Right cardiac atrium (tissue), 5 donors: Measurements from ENCODE around the gene SRSF7. TPM values are rescaled to one million over a fixed set of nuclear protein-coding genes. Genes with fewer than 3 reads are reported as not detected.

Experiments used
- ATAC-seq, 2 donors: fragments of 200-7000 bp; cut with Tn5 transposase; one replicate each; pipeline versions ENCODE4 v1.8.0 to v1.9.1; 2020; ENCODE audit warnings: moderate library complexity in 2 of 2, mild to moderate bottlenecking in 1 of 2
- DNase-seq, 3 donors: peaks; one replicate each; pipeline ENCODE4 v3.0.0-alpha.2; 2020
- H3K27ac ChIP-seq: one replicate; pipeline ENCODE4 v1.5.1; 2013; ENCODE audit warnings: mild to moderate bottlenecking, low read length, control low read depth, moderate library complexity
- H3K27me3 ChIP-seq: one replicate; pipeline ENCODE4 v1.6.1; 2013; ENCODE audit not compliant: control insufficient read depth, insufficient read depth
- H3K4me1 ChIP-seq: one replicate; pipeline ENCODE4 v1.6.1; 2013; ENCODE audit warnings: low read length; ENCODE audit not compliant: control insufficient read depth, insufficient read depth
- H3K4me3 ChIP-seq: one replicate; pipeline ENCODE4 v1.5.1; 2013; ENCODE audit warnings: low read length, control low read depth
- H3K9me3 ChIP-seq: one replicate; pipeline ENCODE4 v1.6.1; 2013; ENCODE audit warnings: low read length; ENCODE audit not compliant: control insufficient read depth
- WGBS: extraction: QIAGEN DNeasy Blood & Tissue Kit; methylation state at CpG from one replicate; pipeline ENCODE4 v1.1.7; 2013; 5-methylcytosine and 5-hydroxymethylcytosine counted together
- intact Hi-C, 4 donors: fragments of 100-400 bp; cut with DNase I; formaldehyde crosslinking; loops; one replicate each; pipeline versions ENCODE4 v1.11.0 to v1.14.0; 2022 to 2023
- polyA plus RNA-seq: library from polyadenylated mRNA; stranded (reverse); fragments of 200-250 nt; gene quantifications from one replicate; pipeline ENCODE4 v1.2.3, GENCODE V29; 2013
- total RNA-seq, 4 donors: library from RNA; stranded (reverse); fragmentation: NEBNext Ultra II Directional; extraction: Animal tissue kit (Norgen Biotek cat#: 25700); gene quantifications; one replicate each; pipeline ENCODE4 v1.2.1, GENCODE V29; 2021
- donor health status: healthy with polysubstance abuse.
- donor health status: DM: no; HTN: yes; CAD: no.
- donor health status: DM: no; HTN: no; CAD: no.
- donor health status: DM: no; HTN: yes; CAD: no; lungs with severe emphysema.
- donor health status: DM: yes; HTN: yes; CAD: no.

SRSF7 gene
- total and polyA plus RNA-seq, 5 donors: 51.1 to 87.1 (median 61.0) TPM

DNA sequence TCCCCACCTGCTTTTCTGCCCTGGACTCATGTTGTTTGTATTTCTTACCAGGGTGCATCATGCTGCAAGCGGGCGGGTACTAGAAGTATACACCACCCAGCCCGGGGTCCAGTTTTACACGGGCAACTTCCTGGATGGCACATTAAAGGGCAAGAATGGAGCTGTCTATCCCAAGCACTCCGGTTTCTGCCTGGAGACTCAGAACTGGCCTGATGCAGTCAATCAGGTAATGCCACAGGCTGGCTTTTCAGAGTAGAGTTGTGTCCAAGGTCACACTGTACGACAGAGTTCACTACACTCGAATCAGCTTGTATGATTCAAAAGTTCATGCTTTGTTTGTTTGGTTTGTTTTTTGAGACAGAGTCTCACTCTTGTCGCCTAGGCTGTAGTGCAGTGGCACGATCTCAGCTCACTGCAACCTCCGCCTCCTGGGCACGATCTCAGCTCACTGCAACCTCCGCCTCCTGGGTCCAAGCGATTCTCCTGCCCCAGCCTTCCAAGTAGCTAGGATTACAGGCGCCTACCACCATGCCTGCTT is 19.4 kb downstream of the SRSF7 start:
- H3K4me1 ChIP-seq: peaks cover 2% of the 10 kb centered on the region
- no peaks in the 10 kb centered on the region for H3K9me3 ChIP-seq
- DNase-seq (no peak), ATAC-seq (no peak)
- no peak overlapping the region for H3K27ac ChIP-seq
- H3K4me3 ChIP-seq: no peak overlapping the region
- no peaks in the 10 kb centered on the region for H3K27me3 ChIP-seq
- intact Hi-C loops: loop anchor here in 3 of 4 donors (5.0 to 10.0 kb wide), 4 partner anchors 149 to 414 kb away; no protein-coding TSS in a partner anchor
- whole genome bisulfite sequencing: 93% methylated on average over 14 of the region's 14 CpGs

DNA sequence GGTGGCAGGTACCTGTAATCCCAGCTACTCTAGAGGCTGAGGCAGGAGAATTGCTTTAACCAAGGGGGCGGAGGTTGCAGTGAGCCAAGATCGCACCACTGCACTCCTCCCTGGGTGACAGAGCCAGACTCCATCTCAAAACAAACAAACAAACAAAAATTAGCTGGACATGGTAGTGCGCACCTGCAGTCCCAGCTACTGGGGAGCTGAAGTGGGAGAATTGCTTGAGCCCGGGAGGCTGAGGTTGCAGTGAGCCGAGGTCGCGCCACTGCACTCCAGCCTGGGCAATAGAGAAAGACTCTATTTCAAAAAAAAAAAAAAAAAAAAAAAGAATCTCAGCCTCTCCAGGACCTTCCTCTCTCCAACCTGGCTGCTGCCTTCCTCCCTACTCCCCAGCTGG is 20.1 kb downstream of the SRSF7 start:
- intact Hi-C loops: loop anchor here in 3 of 4 donors (5.0 to 10.0 kb wide), 4 partner anchors 149 to 414 kb away; no protein-coding TSS in a partner anchor
- Histone ChIP-seq H3K4me1 (peaks cover 2% of the 10 kb centered on the region), H3K9me3 (no peaks in the 10 kb centered on the region), H3K27ac (no peak overlapping the region), H3K27me3 (no peaks in the 10 kb centered on the region), H3K4me3 (no peak overlapping the region)
- DNase-seq (no peak), ATAC-seq (no peak)
- WGBS: over 99% methylated on average over 7 of the region's 7 CpGs

DNA sequence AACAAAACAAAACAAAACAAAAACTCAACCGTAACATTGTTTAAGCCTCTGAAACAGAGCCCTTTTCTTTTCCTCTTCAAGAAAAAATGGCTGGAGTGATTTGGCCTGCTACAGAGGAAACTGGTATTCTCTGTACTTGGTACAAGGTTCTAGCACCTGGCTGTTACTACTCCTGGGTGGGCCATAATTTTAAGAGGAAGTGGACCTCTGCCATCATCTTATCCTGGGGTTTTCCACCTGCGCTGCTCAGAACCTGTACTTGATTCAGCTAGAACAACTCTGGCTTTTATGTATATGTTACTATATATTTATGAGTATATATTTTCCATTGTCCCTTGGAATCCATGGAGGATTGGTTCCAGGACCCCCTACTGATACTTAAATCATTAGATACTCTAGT is 22.5 kb downstream of the SRSF7 start:
- Histone ChIP-seq H3K9me3 (no peaks in the 10 kb centered on the region), H3K27me3 (no peaks in the 10 kb centered on the region), H3K4me3 (no peak overlapping the region), H3K27ac (no peak overlapping the region), H3K4me1 (no peaks in the 10 kb centered on the region)
- ATAC-seq: no peak
- DNase-seq: no peak
- WGBS: 0% methylated on average over 2 of the region's 2 CpGs
- intact Hi-C loops: loop anchor here (5.0 to 10.0 kb wide), 3 partner anchors 64 to 414 kb away; partner anchors contain the start of gene GALM (in 1 of the 4)

DNA sequence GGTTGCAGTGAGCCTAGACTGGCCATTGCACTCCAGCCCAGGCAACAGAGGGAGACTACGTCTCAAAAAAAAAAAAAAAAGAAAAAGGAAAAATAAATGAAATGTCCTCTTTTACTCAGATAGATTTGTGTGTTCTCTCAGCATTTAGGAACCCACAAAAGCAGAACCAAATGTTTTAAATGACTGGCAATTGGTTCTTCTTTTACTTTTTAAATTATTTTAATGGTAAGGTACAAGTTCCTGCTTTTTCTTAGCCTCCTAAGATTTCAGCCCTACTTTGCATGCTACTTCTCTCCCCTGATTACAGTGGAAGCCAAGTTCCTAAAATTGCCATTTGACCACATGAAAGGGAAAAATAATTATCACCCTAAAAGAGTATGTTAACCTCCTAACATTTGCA is 23.5 kb downstream of the SRSF7 start:
- no peaks in the 10 kb centered on the region for H3K27me3 ChIP-seq
- H3K4me1 ChIP-seq: no peaks in the 10 kb centered on the region
- H3K9me3 ChIP-seq: no peaks in the 10 kb centered on the region
- no peak for DNase-seq
- no peak for ATAC-seq
- no peak overlapping the region for H3K4me3 ChIP-seq
- H3K27ac ChIP-seq: no peak overlapping the region
- intact Hi-C loops: loop anchor here (5.0 to 10.0 kb wide), 3 partner anchors 63 to 413 kb away; partner anchors contain the start of gene GALM (in 1 of the 4)
- 78% methylated on average over 1 of the region's 1 CpG for WGBS

- WGBS: 65% methylated on average over 7 of the region's 7 CpGs
- no peaks in the 10 kb centered on the region for H3K4me1 ChIP-seq
- ATAC-seq (no peak), DNase-seq (no peak)
- no peaks in the 10 kb centered on the region for H3K9me3 ChIP-seq
- no peak overlapping the region for H3K4me3 ChIP-seq
- H3K27me3 ChIP-seq: no peaks in the 10 kb centered on the region
- intact Hi-C loops: loop anchor here in 3 of 4 donors (5.0 to 10.0 kb wide), 3 partner anchors 58 to 408 kb away; partner anchors contain the start of genes HNRNPLL (in 2 of the 3) and GALM (in 1 of the 3)
- peak overlapping the region; percentile 6 for H3K27ac ChIP-seq
Observed at GRCh38 chr2:38723173-38723572, 28.0 kb downstream of the SRSF7 start.

GRCh38 chr2:38722271-38723061 is 28.7 kb downstream of the SRSF7 start:
- intact Hi-C loops: loop anchor here in 3 of 4 donors (5.0 to 10.0 kb wide), 3 partner anchors 58 to 408 kb away; partner anchors contain the start of genes HNRNPLL (in 2 of the 3) and GALM (in 1 of the 3)
- no peak for DNase-seq

DNA sequence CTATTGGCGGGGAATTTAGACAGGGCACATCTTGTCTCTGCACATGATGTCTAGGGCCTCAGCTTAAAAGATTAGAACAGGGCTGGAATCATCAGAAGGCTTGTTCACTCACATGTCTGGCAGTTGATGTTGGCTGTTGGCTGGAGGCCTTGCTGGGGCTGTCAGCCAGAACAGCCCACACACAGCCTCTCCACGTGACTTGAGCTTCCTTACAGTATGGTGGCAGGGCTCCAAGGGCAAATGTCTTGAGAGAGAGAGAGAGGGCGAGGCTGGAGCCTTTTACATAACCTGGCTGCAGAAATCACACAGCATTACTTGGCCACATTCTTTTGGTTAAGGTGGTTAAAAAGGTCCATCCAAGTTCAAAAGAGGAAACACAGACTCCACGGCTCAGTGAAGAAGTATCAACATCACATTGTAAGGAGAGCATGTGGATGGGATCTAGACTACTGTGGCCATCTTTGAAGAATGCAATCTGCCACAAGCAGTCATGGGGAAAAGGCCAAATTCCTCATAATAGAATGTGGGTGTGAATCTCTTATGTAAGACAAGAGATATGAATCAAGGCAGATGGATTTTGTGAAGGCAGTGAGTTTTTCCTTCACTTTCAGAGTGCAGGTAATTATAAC is 30.4 kb downstream of the SRSF7 start:
- Histone ChIP-seq H3K9me3 (no peaks in the 10 kb centered on the region), H3K27ac (peak overlapping the region; percentile 94), H3K27me3 (no peaks in the 10 kb centered on the region), H3K4me1 (no peaks in the 10 kb centered on the region), H3K4me3 (no peak overlapping the region)
- intact Hi-C loops: loop anchor here in 3 of 4 donors (5.0 to 10.0 kb wide), 3 partner anchors 56 to 406 kb away; partner anchors contain the start of genes HNRNPLL (in 2 of the 3) and GALM (in 1 of the 3)
- DNase-seq: peak; percentile 81 to 93 (median 92)
- peak; percentile 90 to 93 for ATAC-seq
- WGBS: 17% methylated on average over 4 of the region's 4 CpGs

More at GRCh38 chr2:38722271-38723061, 28.7 kb downstream of the SRSF7 start:
- Histone ChIP-seq H3K4me1 (no peaks in the 10 kb centered on the region), H3K4me3 (no peak overlapping the region), H3K27me3 (no peaks in the 10 kb centered on the region), H3K27ac (peak overlapping the region; percentile 53), H3K9me3 (no peaks in the 10 kb centered on the region)
- WGBS: 43% methylated on average over 9 of the region's 9 CpGs
- ATAC-seq: peak in 1 of 2 donors; percentile 4

GRCh38 chr2:38719706-38720105 is 31.5 kb downstream of the SRSF7 start:
- Histone ChIP-seq H3K4me3 (no peak overlapping the region), H3K9me3 (no peaks in the 10 kb centered on the region), H3K27ac (peak overlapping the region; percentile 16), H3K4me1 (no peaks in the 10 kb centered on the region), H3K27me3 (no peaks in the 10 kb centered on the region)
- 90% methylated on average over 12 of the region's 12 CpGs for WGBS
- no peak for ATAC-seq
- DNase-seq: no peak
- intact Hi-C loops: loop anchor here in 3 of 4 donors (5.0 to 10.0 kb wide), 3 partner anchors 55 to 405 kb away; partner anchors contain the start of genes HNRNPLL (in 2 of the 3) and GALM (in 1 of the 3)

DNA sequence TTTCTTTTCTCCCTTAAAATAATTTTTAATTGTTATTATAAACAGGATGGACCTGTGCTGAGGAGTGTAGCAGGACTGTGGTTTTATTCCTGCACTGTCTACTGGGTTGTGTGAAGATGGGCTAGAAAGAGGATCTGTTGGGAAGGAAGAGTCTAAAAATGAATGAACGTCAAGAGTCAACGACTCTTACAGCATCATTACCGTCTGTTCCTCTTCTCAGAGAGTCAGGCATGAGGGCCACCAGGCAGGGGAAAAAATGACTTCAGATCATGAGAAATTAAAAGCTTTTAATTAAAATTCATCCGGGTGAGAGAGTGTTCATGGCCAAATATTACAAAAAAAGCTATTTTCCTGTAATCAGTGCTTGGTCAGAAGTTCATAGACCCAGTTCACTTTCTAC is 32.6 kb downstream of the SRSF7 start:
- WGBS: 80% methylated on average over 4 of the region's 4 CpGs
- Histone ChIP-seq H3K27ac (no peak overlapping the region), H3K27me3 (no peaks in the 10 kb centered on the region), H3K4me3 (no peak overlapping the region), H3K9me3 (no peaks in the 10 kb centered on the region), H3K4me1 (no peaks in the 10 kb centered on the region)
- DNase-seq (no peak), ATAC-seq (no peak)
- intact Hi-C loops: no loop called here

DNA sequence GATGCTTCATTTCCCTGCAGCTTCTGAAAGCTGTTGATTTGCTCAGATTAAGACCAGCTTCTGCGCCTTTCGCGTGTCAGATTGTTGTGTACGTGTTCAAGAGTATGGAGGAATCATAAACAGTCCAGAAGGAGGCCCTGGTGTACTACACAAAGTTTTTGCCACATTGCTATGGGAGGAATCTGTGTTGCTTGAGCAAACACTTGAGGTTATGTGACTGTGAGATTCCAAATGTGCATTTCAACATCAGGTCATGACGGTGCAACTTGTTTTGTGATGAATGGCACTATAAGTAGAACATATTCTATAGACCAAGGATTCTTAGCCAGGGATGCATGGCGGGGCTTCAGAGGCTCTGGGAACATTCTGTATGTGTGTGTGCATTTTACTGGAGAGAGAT is 35.0 kb downstream of the SRSF7 start:
- 76% methylated on average over 6 of the region's 6 CpGs for WGBS
- no peak for DNase-seq
- intact Hi-C loops: no loop called here
- Histone ChIP-seq H3K27me3 (no peaks in the 10 kb centered on the region), H3K9me3 (no peaks in the 10 kb centered on the region), H3K4me3 (no peak overlapping the region), H3K4me1 (no peaks in the 10 kb centered on the region), H3K27ac (no peak overlapping the region)
- no peak for ATAC-seq
